RCC 7860 (cell line): Measurements from ENCODE around the gene DNMT3A.
A peak's percentile ranks its signal among the peaks of the same experiment; 100 is the strongest.

ENCODE experiments used
- DNase-seq: peaks from one replicate; pipeline ENCODE4 v3.0.0-alpha.2; 2015; ENCODE audit warnings: low spot score
- FAIRE-seq: peaks from 2 replicates; lab custom pipeline; 2012; peaks lifted over from hg19 to GRCh38; lab: Jason Lieb, UNC

The DNMT3A gene

GRCh38 chr2:25373269-25373981 lies 31.7 kb upstream of the DNMT3A start:
- DNase-seq (no peak), FAIRE-seq (no peak)

DNA sequence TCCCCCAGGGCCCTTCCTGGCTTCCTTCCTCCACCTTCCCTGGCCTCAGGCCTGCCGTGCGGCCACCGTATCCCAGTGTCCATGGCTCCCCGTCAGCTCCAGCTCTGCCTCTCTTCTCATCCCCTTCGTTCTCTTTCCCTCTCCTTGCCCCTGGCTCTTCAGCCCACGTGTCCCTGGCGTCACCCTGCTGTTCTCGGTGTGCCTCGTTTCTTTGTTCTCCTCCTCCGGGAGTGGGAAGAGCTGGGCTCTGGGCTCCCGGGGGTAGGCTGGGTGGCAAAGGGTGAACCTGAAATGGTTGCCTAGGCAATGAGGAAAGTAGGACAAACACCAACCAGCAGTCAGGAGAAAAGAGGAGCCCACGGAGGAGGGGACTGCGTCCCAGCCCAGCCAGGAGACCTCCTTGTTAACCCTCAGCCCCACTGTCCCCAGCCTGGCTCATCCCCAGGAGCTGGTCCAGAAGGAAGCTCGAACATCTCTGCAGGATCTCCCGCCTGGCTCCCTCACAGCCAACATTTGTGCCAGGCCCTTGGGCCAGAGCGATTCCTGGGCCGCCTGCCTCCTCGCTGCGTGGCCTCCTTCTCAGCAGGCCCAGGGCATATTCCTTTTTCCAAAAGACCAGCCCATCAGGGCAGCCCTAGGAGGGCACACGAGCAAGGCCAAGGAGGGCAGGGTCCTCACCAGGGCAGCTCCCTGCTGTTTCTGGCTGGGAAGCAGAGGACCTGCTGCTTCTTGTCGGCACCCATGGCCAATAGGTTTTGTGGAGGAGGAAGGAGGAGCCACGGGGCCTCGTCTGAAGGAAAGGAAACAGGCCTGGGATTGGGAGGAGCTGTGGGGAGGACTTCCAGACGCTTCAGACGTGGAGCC lies 30.9 kb upstream of the DNMT3A start:
- DNase-seq: no peak

GRCh38 chr2:25371253-25372241 lies 29.8 kb upstream of the DNMT3A start:
- no peak for DNase-seq
- FAIRE-seq: no peak

More for the DNA sequence above, 30.9 kb upstream of the DNMT3A start:
- FAIRE-seq: no peak

- DNase-seq: no peak
- FAIRE-seq: no peak
These were observed 28.2 kb upstream of the DNMT3A start for GRCh38 chr2:25369876-25370275.

- no peak for FAIRE-seq
These were observed 27.7 kb upstream of the DNMT3A start for GRCh38 chr2:25369439-25369838.

GRCh38 chr2:25368660-25369059 lies 26.9 kb upstream of the DNMT3A start:
- FAIRE-seq: no peak
- no peak for DNase-seq

More at GRCh38 chr2:25369439-25369838, 27.7 kb upstream of the DNMT3A start:
- no peak for DNase-seq

DNA sequence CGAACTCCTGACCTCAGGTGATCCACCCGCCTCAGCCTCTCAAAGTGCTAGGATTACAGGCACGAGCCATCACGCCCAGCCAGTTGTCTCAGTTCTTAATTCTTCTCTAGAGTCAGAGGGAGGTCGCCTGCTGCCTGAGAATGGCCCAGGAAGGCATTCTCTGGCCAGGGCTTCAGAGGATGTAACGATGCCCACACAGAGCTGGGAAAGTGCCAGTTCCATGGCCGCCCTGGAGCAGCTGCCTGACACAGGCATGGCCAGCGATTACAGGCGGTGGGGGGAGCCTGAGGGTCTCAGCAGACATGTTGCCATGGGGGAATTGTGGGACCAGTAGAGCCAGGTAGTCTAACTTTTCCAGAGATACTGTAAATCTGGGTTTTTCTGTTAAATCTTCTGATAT lies 25.6 kb upstream of the DNMT3A start:
- FAIRE-seq (no peak), DNase-seq (no peak)

DNA sequence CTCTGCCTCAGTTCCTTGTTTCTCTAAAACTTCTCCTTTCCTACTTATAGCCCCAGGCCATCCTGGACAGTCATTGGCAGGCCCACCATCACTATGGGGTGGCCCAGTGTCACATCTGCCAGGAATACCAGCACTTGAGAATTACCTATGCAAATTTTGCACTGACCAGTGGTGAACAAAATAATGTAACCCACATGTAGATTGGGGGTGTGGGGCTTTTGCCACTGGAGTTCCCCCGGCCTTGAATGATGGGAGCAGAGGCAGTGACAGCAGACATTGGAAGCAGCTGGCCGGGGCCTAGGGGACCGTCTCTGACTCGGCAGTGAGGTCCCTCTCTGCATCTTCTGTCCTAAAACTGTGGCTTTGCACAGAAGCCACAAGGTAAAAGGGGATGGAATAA lies 24.9 kb upstream of the DNMT3A start:
- no peak for DNase-seq

DNA sequence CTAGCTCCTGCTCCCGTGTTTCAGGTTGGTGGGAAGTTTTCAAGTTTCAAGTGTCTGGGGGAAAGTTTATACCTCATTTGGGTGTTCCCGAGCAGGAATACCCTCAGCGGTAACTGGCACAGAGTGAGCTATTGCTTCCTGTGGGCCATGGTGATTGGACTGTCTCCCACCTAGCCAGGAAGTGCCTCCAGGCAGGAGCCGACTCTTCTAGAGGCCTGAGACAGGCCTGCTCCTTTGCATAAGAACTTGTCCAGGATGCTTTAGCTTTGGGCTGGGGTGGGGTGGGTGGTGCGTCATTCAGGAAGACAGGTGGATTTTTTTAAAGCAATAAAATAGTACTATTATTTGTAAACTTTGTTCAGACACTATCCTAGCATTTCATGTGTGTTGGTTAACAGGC lies 23.5 kb upstream of the DNMT3A start:
- FAIRE-seq (no peak), DNase-seq (no peak)

More for the DNA sequence above, 24.9 kb upstream of the DNMT3A start:
- no peak for FAIRE-seq

DNA sequence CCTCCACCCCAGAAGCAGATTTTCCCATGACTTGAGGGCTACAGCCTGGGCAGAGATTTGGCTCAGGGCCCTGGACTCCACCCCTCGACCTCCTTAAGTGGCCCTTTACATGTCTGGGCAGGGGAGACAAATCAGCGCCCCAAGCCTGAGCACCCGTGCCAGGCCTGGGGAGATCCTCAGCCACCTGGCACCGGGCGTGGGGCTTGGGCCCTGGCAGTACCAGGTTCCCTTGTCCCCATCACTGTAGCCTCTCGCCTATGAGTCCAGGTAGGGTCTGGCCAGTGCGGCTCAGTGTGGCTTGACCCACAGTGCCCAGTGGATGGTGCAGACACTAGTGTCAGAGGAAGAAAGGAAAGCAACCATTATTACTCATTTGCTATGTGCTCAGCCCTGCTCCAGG lies 22.0 kb upstream of the DNMT3A start:
- FAIRE-seq: no peak
- DNase-seq: no peak

DNA sequence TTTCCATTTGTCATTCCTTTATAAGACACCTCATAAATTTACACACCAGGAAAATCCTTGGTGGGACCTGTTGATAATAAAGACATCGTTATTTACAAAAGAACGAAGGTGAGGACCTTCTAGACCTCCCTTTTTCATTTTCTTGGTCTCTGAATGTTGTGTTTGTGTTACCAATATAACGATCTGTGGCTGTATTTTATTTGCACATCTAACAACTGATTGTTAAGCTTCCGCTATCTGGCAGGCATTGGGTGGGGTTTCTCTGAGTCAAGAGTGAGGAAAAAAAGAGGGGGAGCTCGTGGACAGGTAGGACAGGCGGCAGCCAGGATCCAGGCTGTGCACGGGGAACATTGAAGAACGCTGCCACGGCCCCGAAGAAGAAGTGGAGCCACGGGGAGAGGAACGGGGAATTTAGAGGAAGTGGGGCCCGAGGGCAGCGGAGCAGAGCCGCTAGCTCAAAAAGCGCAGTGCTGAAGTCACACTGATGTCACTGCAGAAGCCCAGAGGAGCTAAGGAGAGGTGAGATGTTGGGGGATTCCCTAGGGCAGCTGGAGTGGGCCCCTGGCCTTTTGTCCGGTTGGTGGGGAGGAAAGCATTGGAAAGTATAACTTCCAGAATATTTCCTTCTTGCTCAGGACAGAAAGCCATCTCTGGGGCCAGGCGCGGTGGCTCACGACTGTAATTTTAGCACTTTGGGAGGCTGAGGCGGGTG lies 20.9 kb upstream of the DNMT3A start:
- FAIRE-seq: no peak
- DNase-seq: no peak

- FAIRE-seq (peak; percentile 77), DNase-seq (peak; percentile 78)
These were observed 20.3 kb upstream of the DNMT3A start for GRCh38 chr2:25362049-25362433.

DNA sequence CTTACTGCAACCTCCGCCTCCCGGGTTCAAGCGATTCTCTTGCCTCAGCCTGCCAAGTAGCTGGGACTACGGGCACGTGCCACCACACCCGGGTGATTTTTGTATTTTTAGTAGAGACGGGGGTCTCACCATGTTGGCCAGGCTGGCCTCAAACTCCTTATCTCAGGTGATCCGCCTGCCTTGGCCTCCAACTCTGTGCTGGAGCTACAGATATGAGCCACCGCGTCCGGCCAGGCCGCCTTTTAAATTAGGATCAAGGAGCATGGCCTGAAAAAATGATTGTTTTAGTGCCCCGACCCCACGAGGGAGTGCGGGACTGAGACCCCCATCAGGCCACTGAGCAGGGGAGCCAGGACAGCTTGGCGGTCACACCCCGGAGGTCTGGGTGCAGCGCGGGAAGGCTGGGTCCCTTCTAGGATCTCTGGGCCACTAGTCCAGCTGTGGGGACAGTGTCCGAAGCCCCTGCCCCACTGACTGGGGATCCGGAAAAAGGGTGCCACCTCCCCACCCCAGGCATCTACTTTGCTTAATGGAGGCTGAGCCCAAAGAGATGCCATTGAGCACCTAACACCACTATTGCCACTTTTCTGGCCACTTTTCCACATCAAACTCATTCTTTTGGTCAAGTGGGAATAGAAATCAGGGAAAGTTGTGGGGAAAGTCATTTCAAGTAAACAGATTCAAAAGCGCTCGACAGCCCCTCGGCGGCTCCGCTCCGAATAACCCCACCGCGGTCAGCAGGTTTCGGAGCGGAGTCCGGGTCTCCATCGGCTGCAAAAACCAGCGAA lies 19.7 kb upstream of the DNMT3A start:
- no peak for DNase-seq
- no peak for FAIRE-seq

DNA sequence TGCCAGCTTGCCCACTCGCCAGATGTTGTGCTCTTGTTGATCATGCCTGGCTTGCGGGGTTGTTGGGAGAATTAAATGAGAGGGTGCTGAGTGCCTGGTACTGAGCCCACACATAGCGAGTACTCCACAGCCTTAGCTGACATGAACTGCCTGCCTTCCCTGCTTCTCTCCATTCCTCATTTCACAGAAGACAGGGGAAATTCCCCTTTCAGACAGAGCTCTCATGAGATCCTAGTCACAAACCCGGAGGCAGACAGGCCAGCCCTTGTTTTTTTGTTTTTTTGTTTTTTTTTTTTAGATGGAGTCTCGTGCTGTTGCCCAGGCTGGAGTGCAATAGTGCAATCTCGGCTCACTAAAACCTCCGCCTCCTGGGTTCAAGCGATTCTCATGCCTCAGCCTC lies 17.1 kb upstream of the DNMT3A start:
- DNase-seq (no peak), FAIRE-seq (no peak)

DNA sequence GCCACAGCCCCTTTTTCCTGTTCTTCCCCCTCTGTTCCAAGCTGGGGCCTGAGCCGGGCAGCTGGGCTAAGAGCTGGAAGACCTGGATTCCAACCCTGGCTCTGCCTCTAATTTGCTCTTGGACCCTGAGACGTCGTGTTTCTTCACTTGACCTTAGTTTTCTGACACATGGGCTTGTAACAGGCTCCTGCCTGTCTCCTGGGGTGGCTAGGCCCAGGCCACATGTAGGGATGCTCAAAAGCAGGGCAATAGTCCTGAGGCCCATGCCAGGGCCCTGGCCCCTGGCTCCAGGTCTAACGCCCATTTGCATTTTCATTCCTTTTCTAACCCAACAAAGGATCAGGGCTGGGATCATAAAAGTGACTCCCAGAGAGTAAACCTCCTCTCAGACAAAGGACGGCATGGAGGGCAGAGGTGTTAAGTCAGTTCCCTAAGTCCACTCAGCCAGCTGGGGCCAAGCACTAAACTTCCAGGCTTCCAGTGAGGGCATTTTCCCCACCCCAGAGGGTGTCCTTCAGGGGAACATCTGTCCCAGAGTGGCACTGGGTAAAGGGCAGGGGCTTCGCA lies 16.6 kb upstream of the DNMT3A start:
- FAIRE-seq (no peak), DNase-seq (no peak)

DNA sequence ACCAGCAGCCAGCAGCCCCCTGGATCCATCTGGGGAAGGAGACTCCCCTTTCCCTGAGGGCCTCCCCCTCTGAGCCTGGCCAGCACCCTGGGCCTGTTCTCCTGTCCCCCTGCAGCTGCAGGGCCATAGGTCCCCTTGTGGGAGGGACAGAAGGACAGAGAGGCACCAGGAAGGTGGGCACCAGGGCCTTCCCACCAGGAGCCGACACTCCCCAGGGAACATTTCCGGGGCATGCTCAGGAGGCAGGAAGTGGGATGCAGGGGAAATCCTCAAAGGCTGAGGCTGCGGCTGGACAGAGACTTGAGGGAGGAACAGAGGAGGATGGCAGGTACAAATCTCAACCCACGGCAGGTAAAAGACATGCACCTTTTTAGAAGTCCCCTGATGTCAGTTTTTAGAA lies 14.4 kb upstream of the DNMT3A start:
- no peak for FAIRE-seq
- no peak for DNase-seq

GRCh38 chr2:25355270-25355669 lies 13.5 kb upstream of the DNMT3A start:
- FAIRE-seq: no peak
- no peak for DNase-seq

DNA sequence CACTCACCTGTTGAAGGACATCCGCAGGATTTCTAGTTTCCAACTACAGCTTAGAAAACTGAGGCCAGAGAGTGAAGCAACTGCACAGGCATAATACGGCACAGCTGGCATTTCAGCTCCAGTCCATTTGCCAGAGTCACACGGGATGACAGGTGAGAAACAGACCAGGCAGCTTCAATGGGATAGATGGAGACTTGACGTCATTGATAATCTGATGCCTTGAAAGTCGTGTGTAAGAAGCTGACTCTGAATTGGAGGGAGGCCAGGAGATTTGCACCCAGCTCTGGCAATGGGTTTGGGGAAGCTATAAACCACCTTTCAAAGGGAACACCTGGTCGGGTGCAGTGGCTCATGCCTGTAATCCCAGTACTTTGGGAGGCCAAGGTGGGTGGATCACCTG lies 12.4 kb upstream of the DNMT3A start:
- no peak for DNase-seq
- no peak for FAIRE-seq

DNA sequence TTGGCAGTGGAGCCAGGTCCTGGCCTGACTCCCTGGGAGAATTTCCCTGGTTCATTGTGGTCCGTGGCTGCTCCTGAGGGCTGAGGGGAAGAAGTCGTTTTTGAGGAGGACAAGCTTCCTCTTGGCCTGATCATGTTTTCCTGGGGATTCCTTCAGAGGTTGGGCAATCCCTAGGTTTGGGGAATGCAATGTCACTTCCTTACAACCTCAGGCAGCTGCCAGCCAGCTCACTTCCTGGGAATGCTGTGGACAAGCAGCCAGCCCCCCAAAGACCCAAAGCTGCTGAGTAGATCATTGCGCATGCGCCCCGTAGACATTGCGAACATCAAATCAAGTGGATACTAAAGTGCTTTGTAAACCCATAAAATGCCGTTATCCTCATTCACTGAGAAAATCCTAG lies 7.7 kb upstream of the DNMT3A start:
- no peak for DNase-seq
- FAIRE-seq: no peak
